ENCODE results near the gene CXCL9.

DNA sequence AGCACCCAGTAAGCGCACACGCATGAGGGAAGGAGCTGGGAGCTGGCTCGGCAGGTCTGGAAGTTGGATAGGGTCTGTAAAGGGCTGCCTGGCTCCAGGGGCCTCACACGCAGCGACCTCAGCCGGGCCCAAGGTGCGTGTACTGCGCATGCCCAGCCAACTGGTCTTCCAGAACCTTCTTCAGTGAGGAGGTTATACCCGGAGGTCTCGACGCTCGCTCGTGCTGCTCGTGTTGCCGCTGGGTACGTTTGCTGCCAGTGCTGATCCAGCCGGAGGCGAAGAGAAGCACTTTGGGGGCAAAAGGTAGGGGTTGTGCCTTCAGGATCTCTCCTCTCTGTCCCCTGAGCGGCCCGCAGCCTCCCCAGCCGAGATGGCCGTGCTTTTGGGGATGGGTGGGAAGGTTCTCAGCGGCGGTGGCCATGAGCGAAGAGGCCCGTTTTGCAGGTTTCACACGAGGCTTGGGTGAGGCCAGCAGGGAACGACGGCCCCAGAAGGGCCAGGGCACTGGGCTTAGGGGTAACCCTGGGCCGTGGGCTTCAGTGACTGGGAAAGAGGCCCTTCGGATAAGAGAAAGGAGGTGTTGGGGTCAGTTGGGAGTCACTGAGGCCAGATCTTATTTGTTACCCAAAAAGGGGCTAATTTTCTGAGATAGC, 3.8 kb upstream of the CXCL9 start:
- TF ChIP-seq, protein P1, sequence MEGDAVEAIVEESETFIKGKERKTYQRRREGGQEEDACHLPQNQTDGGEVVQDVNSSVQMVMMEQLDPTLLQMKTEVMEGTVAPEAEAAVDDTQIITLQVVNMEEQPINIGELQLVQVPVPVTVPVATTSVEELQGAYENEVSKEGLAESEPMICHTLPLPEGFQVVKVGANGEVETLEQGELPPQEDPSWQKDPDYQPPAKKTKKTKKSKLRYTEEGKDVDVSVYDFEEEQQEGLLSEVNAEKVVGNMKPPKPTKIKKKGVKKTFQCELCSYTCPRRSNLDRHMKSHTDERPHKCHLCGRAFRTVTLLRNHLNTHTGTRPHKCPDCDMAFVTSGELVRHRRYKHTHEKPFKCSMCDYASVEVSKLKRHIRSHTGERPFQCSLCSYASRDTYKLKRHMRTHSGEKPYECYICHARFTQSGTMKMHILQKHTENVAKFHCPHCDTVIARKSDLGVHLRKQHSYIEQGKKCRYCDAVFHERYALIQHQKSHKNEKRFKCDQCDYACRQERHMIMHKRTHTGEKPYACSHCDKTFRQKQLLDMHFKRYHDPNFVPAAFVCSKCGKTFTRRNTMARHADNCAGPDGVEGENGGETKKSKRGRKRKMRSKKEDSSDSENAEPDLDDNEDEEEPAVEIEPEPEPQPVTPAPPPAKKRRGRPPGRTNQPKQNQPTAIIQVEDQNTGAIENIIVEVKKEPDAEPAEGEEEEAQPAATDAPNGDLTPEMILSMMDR (IDR thresholded peaks at IDR 0.05) = no peak
- TF ChIP-seq POLR2A (IDR thresholded peaks at IDR 0.05) = no peak

Measured in heart left ventricle (tissue), 13 donors.